NCI-H1417 (cell line): ENCODE results near the gene NEGR1.

ENCODE experiments used
- DNase-seq, 3 experiments: peaks; one replicate each; lab custom pipeline; 2025; lab: John Stamatoyannopoulos, UW

The NEGR1 gene

DNA sequence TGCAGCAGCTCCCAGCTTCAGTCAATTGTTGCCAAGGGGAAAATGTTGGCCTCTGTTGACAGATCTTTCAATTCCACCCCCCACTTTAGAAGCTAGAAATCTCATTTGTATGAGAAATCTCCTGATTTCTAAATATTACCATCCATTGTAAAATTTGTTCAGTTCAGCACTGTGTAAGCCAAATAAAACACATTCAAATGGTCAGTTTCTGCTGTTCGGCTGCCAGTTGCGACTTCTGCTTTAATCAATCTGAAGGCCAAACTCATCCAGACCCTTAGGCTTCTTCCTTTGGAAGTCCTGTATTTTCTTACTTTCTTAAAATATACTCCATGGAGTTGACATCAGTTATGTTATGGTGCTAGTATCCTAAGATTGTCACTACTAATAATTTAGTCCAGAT lies 920.3 kb downstream of the NEGR1 start:
- DNase-seq: no peak

DNA sequence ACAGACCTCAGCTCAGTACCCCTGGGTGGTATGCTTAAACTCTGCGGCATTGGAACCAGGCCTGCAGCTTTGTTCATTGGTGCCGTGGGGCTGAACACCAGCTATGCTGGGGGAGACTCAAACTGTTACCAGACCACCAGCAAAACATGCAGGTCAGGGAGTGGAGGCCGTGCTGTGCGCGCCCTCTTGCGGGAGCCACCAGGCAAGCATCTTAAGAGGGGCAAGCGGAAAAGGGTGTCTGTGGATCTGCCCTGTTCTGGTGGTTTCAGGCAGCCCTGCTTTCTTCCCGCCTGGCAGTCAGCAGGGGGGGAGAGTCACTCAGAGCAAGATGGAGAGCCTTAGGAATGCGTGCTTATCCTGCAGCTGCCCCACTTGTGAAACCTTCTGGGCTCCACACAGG lies 924.6 kb downstream of the NEGR1 start:
- DNase-seq: no peak

DNA sequence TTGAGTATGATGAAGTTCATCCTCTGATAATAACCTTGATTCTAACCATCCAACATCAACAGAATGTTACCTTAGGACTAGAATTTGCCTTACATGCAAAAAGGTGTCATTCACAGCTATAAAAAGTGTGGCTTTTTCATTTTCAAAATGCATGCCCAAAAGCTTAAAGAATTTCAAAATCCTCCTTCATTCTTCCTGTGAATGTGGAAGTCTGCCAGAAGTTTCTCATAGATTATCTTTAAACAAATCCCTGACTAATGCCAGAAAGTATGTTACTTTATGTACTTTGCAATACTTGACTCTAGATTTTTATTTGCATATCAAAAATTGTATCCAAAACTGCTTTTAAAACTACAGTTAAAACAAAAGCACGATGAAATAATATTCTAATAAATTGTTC lies 930.9 kb downstream of the NEGR1 start:
- DNase-seq: no peak

DNA sequence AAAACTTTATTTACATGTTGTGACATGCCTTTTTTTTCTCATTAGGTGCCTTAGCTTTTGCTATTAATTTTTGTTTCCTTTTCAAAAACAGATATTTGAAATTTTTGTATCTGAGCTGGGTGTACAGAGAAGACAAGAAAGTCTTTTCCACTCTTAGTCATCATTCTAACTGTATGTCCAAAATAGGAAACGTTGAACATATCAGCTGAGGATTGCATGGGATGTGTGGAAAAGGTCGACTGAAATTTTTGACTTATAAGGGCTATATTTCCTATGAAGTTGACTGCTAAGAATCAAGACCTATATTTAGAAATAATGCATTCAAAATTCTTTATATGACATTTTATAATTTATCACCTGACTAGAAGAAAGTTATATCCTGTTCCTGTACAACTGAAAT lies 931.5 kb downstream of the NEGR1 start:
- no peak for DNase-seq

DNA sequence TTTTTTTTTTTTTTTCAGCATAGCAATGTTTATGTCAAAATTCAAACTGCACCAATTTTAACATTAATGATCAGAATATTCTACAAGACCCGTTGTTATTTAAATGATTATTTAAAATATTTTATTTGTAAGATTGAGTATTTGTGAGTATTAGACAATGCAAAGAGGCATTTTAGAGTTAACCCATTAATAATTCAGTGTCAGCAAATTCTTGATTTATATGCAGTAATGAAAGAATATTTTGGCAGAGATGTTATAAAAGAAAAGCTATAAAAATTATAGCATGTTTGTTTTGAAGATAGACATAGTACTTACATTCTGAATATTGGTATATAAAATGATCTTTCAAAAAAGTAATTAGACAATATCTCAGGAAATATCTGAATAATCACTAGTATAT lies 932.0 kb downstream of the NEGR1 start:
- no peak for DNase-seq
